IMR-90 (cell line): Measurements from ENCODE around the gene AKT3.

ENCODE experiments used
- BHLHE40 ChIP-seq: fragments of 150-350 bp; IDR thresholded peaks from 2 replicates; pipeline ENCODE4 v1.6.1; 2016; ENCODE audit warnings: mild to moderate bottlenecking, low read depth, low read length
- CEBPB ChIP-seq: IDR thresholded peaks from 2 replicates; pipeline ENCODE4 v1.6.1; 2012; ENCODE audit warnings: low read depth, low read length, improper control_type of control experiment
- CHD1 ChIP-seq: IDR thresholded peaks from 2 replicates; pipeline ENCODE4 v1.6.1; 2012; ENCODE audit warnings: low read depth, low read length, improper control_type of control experiment
- CTCF ChIP-seq: conservative IDR thresholded peaks from 2 replicates; pipeline ENCODE4 v1.5.1; 2012; ENCODE audit warnings: mild to moderate bottlenecking, low read depth, low read length, improper control_type of control experiment
- FOS ChIP-seq: fragments of 150-350 bp; IDR thresholded peaks from 2 replicates; pipeline ENCODE4 v1.6.1; 2016; ENCODE audit warnings: low read depth, low read length
- MAFK ChIP-seq: IDR thresholded peaks from 2 replicates; pipeline ENCODE4 v1.6.1; 2012; ENCODE audit warnings: low read depth, low read length, improper control_type of control experiment
- MAZ ChIP-seq: IDR thresholded peaks from 2 replicates; pipeline ENCODE4 v1.6.1; 2012; ENCODE audit warnings: low read depth, mild to moderate bottlenecking, low read length, improper control_type of control experiment, moderate library complexity, borderline replicate concordance
- MXI1 ChIP-seq: IDR thresholded peaks from 2 replicates; pipeline ENCODE4 v1.6.1; 2012; ENCODE audit warnings: low read depth, mild to moderate bottlenecking, low read length, moderate library complexity, borderline replicate concordance
- NFE2L2 ChIP-seq: fragments of 150-350 bp; IDR thresholded peaks from 2 replicates; pipeline ENCODE4 v1.6.1; 2016; ENCODE audit warnings: low read depth, mild to moderate bottlenecking, low read length
- POLR2A ChIP-seq: IDR thresholded peaks from 2 replicates; pipeline ENCODE4 v1.6.1; 2012; ENCODE audit warnings: mild to moderate bottlenecking, low read depth, low read length
- RCOR1 ChIP-seq: IDR thresholded peaks from 2 replicates; pipeline ENCODE4 v1.6.1; 2012; ENCODE audit warnings: mild to moderate bottlenecking, low read length, improper control_type of control experiment; ENCODE audit not compliant: insufficient replicate concordance
- RFX5 ChIP-seq: IDR thresholded peaks from 2 replicates; pipeline ENCODE4 v1.8.0; 2012; ENCODE audit warnings: low read depth, mild to moderate bottlenecking, low read length, moderate library complexity
- SMC3 ChIP-seq: fragments of 150-350 bp; IDR thresholded peaks from 2 replicates; pipeline ENCODE4 v1.6.1; 2016; ENCODE audit warnings: low read depth, mild to moderate bottlenecking, antibody characterized with exemption, low read length, moderate library complexity

DNA sequence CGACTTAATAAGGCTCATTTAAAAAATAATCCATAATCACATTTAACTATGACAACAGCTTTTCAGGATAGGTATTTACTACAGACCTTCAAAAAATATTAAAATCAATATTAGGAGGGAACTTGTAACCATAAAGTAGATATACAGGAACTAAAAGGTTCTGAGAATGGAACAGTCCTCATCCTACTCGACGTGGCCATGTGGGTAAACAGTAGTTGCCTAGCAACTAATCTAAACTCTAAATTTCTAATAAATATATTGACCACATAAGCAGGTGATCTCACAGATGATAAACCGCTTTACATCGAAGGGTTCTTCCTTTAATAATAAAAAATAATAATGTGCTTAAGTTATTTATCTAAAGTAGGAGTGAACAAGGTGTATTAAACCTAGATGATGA, 7.9 kb downstream of the AKT3 start:
- no peak for TF ChIP-seq FOS
- TF ChIP-seq CTCF = no peak
- no peak for TF ChIP-seq BHLHE40
- no peak for TF ChIP-seq POLR2A
- TF ChIP-seq CHD1 = no peak
- TF ChIP-seq MXI1 = no peak
- no peak for TF ChIP-seq SMC3
- TF ChIP-seq RCOR1 = no peak
- no peak for TF ChIP-seq NFE2L2
- TF ChIP-seq CEBPB = no peak
- no peak for TF ChIP-seq MAFK
- no peak for TF ChIP-seq RFX5
- no peak for TF ChIP-seq MAZ
